ENCODE results near the gene SDHAF2.

Gene SDHAF2

DNA sequence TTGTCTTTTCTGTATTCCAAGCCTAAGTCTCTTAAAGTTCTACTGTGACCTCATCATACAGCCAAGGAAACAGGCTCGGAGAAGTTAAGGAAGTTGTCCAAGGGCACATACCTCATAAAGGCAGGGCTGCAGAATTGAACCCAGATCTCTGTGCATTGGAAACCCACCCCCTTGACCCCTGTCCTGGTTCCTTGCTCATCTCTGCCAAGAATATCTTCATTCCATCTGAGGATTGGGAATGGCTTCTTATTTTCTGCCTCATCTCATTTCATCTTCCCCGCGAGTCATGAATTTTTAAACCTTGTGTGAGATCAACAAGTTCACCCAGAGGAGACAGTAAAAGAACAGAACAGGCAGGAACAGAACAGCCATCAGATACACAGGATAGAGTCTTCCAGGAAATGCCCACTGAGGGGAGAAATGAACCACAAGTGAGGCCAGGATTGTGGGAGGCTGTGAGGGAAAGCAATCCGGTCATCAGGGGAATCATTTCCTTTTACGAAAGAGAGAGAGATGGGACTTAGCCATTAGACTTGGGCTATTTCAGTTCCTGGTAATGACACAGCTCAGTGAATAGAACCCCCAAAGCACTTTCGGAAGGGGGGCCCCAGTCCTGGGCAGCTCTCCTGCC, 44.2 kb downstream of the SDHAF2 start:
- H3K79me2 ChIP-seq (ENCODE audit: insufficient read depth, low read length): no peaks in the 10 kb centered on the region
- H3K27ac ChIP-seq (ENCODE audit: low read depth, low read length, poor library complexity, severe bottlenecking): no peak overlapping the region
- TF ChIP-seq CTCF (IDR thresholded peaks at IDR 0.05; ENCODE audit: low read length) (no peak), EZH2 (IDR thresholded peaks at IDR 0.05; ENCODE audit: borderline replicate concordance, low read length) (no peak)
- H3K9ac ChIP-seq (ENCODE audit: low read length): no peak overlapping the region
- no peaks in the 10 kb centered on the region for H3K27me3 ChIP-seq (ENCODE audit: insufficient read depth, low read length)
- no peak overlapping the region for H2AFZ ChIP-seq (ENCODE audit: low read length)
- H3K9me3 ChIP-seq (ENCODE audit: low read length): no peaks in the 10 kb centered on the region
- no peaks in the 10 kb centered on the region; the same call in 1 of the 2 replicates for H3K36me3 ChIP-seq (ENCODE audit: insufficient read depth, low read length)
- no peak overlapping the region for H3K4me2 ChIP-seq (ENCODE audit: low read length)
- H3K4me3 ChIP-seq (ENCODE audit: low read depth, low read length, poor library complexity, severe bottlenecking): no peak overlapping the region
- H3K4me1 ChIP-seq (ENCODE audit: insufficient read depth, low read length, severe bottlenecking): no peaks in the 10 kb centered on the region
- no peaks in the 10 kb centered on the region for H3F3A ChIP-seq (ENCODE audit: insufficient read depth, low read length)
- H4K20me1 ChIP-seq (ENCODE audit: insufficient read depth, low read length): no peaks in the 10 kb centered on the region
- no peaks in the 10 kb centered on the region for H3K9me2 ChIP-seq (ENCODE audit: low read depth, low read length)

- no peak overlapping the region for H3K4me3 ChIP-seq (ENCODE audit: low read depth, low read length, poor library complexity, severe bottlenecking)
- TF ChIP-seq EZH2 (IDR thresholded peaks at IDR 0.05; ENCODE audit: borderline replicate concordance, low read length): no peak
- TF ChIP-seq CTCF (IDR thresholded peaks at IDR 0.05; ENCODE audit: low read length): no peak
Observed at GRCh38 chr11:61475433-61475832, 45.5 kb downstream of the SDHAF2 start.

DNA sequence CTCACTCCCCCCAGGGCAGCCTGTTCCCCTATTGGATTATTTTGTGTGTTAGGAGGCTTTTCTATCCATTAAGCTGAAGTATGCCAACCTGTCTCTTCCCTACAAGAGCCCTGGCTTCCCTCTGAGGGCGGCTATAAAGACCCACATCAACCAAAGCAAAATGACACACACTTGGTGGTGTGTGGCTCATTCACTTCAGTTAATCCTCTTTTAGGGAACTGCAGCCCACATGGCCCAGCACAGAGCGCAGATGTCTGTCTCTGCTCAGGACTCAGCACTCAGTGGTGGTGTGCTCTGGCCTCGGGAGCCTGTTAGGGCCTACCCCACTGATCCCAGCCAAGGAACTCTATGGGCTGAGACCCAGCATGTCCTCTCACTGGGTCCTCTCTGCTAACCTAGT, 46.4 kb downstream of the SDHAF2 start:
- no peaks in the 10 kb centered on the region for H4K20me1 ChIP-seq (ENCODE audit: insufficient read depth, low read length)
- H3F3A ChIP-seq (ENCODE audit: insufficient read depth, low read length): no peaks in the 10 kb centered on the region
- no peaks in the 10 kb centered on the region for H3K9me2 ChIP-seq (ENCODE audit: low read depth, low read length)
- H3K27ac ChIP-seq (ENCODE audit: low read depth, low read length, poor library complexity, severe bottlenecking): no peak overlapping the region
- no peak overlapping the region for H3K4me2 ChIP-seq (ENCODE audit: low read length)
- H3K4me1 ChIP-seq (ENCODE audit: insufficient read depth, low read length, severe bottlenecking): no peaks in the 10 kb centered on the region
- no peaks in the 10 kb centered on the region for H3K27me3 ChIP-seq (ENCODE audit: insufficient read depth, low read length)
- no peaks in the 10 kb centered on the region for H3K9me3 ChIP-seq (ENCODE audit: low read length)
- no peak overlapping the region for H3K4me3 ChIP-seq (ENCODE audit: low read depth, low read length, poor library complexity, severe bottlenecking)
- no peak for TF ChIP-seq EZH2 (IDR thresholded peaks at IDR 0.05; ENCODE audit: borderline replicate concordance, low read length)
- TF ChIP-seq CTCF (IDR thresholded peaks at IDR 0.05; ENCODE audit: low read length): no peak
- no peaks in the 10 kb centered on the region; the same call in 1 of the 2 replicates for H3K36me3 ChIP-seq (ENCODE audit: insufficient read depth, low read length)
- no peak overlapping the region for H2AFZ ChIP-seq (ENCODE audit: low read length)
- H3K9ac ChIP-seq (ENCODE audit: low read length): no peak overlapping the region
- no peaks in the 10 kb centered on the region for H3K79me2 ChIP-seq (ENCODE audit: insufficient read depth, low read length)

More at GRCh38 chr11:61475433-61475832, 45.5 kb downstream of the SDHAF2 start:
- Histone ChIP-seq H3K27ac (ENCODE audit: low read depth, low read length, poor library complexity, severe bottlenecking) (no peak overlapping the region), H3K9me2 (ENCODE audit: low read depth, low read length) (no peaks in the 10 kb centered on the region), H3K36me3 (ENCODE audit: insufficient read depth, low read length) (no peaks in the 10 kb centered on the region; the same call in 1 of the 2 replicates), H3K4me2 (ENCODE audit: low read length) (no peak overlapping the region), H3K27me3 (ENCODE audit: insufficient read depth, low read length) (no peaks in the 10 kb centered on the region), H2AFZ (ENCODE audit: low read length) (no peak overlapping the region), H3K4me1 (ENCODE audit: insufficient read depth, low read length, severe bottlenecking) (no peaks in the 10 kb centered on the region), H3K9me3 (ENCODE audit: low read length) (no peaks in the 10 kb centered on the region), H4K20me1 (ENCODE audit: insufficient read depth, low read length) (no peaks in the 10 kb centered on the region), H3K9ac (ENCODE audit: low read length) (no peak overlapping the region), H3K79me2 (ENCODE audit: insufficient read depth, low read length) (no peaks in the 10 kb centered on the region), H3F3A (ENCODE audit: insufficient read depth, low read length) (no peaks in the 10 kb centered on the region)
